ENCODE data around the gene CGN. TPM values are rescaled to one million over a fixed set of nuclear protein-coding genes. Genes with fewer than 3 reads are reported as not detected.

Gene CGN
- total RNA-seq, 8 experiments from 2014 or later = 0.20 to 4.4 (median 1.6) TPM

- ATAC-seq (replicated peaks in 6 of 8) = no peak
- Histone ChIP-seq H3K4me3 (no peak overlapping the region), H3K4me1 (replicated peaks in 1 of 2) (no peaks in the 10 kb centered on the region), H3K27ac (no peak overlapping the region)
- in situ Hi-C loops (cut with MboI; ENCODE audit: low pct_unique_long_range_greater_than_20kb in 2 of 9, low sequenced_read_pairs in 9 of 9, unreplicated experiment in 9 of 9) = no loop called here
- WGBS, 10 experiments = 43 to 100% (median 83%) methylated on average over 1 of the region's 1 CpG; no CpG with 5 or more reads in 3 of the 10 experiments
Measured at GRCh38 chr1:151482017-151482416, 29.2 kb upstream of the CGN start.

GRCh38 chr1:151485685-151486255, 25.4 kb upstream of the CGN start:
- Histone ChIP-seq H3K4me1 (replicated peaks in 1 of 2) (no peaks in the 10 kb centered on the region), H3K27ac (no peak overlapping the region), H3K4me3 (no peak overlapping the region)
- no peak for ATAC-seq (replicated peaks in 6 of 8)
- in situ Hi-C loops (cut with MboI; ENCODE audit: low pct_unique_long_range_greater_than_20kb in 2 of 9, low sequenced_read_pairs in 9 of 9, unreplicated experiment in 9 of 9) = no loop called here
- WGBS, 10 experiments = 25 to 81% (median 58%) methylated on average over 1 to 5 of the region's 5 CpGs; no CpG with 5 or more reads in 1 of the 10 experiments

DNA sequence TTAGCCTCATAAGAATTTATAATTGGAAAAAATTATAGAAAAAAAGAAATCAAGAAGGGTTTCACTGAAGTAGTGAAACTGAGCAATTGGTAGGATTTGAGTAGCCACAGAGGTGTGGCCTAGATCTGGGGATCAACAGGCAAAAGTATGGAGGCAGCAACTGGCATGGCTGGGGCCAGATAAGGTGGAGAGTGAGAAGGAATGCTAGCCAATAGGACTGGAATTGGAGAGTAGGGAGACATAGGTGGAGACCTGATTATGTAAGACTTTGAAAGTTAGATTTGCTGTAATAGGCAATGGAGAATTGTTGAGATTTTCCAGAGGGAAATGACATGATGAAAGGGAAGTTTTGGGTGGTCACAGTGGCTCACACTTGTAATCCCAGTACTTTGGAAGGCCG, 24.6 kb upstream of the CGN start:
- no peaks in the 10 kb centered on the region for H3K4me1 ChIP-seq (replicated peaks in 1 of 2)
- H3K27ac ChIP-seq = no peak overlapping the region
- H3K4me3 ChIP-seq = no peak overlapping the region
- in situ Hi-C loops (cut with MboI; ENCODE audit: low pct_unique_long_range_greater_than_20kb in 2 of 9, low sequenced_read_pairs in 9 of 9, unreplicated experiment in 9 of 9) = no loop called here
- peak in 1 of 8 experiments; percentile 17 for ATAC-seq (replicated peaks in 6 of 8)
- 71 to 100% (median 78%) methylated on average over 1 of the region's 1 CpG; no CpG with 5 or more reads in 5 of the 10 experiments for WGBS, 10 experiments

GRCh38 chr1:151491641-151492040, 19.5 kb upstream of the CGN start:
- Histone ChIP-seq H3K4me3 (no peak overlapping the region), H3K27ac (no peak overlapping the region), H3K4me1 (replicated peaks in 1 of 2) (peaks cover 4 to 10% of the 10 kb centered on the region in 2 donors)
- 57 to 100% (median 82%) methylated on average over 1 to 5 of the region's 5 CpGs; no CpG with 5 or more reads in 2 of the 10 experiments for WGBS, 10 experiments
- in situ Hi-C loops (cut with MboI; ENCODE audit: low pct_unique_long_range_greater_than_20kb in 2 of 9, low sequenced_read_pairs in 9 of 9, unreplicated experiment in 9 of 9) = no loop called here
- no peak for ATAC-seq (replicated peaks in 6 of 8)

DNA sequence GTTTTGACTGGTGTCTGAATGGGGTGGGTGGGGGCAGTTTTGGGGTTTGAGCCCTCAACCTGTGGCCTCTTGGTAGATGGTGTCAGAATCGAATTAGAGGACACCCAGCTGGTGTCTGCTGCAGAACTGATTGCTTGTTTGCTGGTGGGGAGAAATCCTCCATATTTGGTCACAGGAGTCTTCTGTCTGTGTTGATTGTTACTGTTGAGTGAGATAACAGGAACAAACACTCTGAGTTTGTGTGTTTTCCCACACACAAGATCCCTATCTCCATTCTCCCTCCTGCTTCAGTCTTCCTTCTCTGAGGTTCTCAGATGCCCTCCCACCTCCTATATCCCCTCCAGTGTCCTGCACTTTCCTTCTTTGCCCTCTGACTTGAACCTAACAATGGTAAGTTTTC, 19.1 kb upstream of the CGN start:
- in situ Hi-C loops (cut with MboI; ENCODE audit: low pct_unique_long_range_greater_than_20kb in 2 of 9, low sequenced_read_pairs in 9 of 9, unreplicated experiment in 9 of 9) = no loop called here

GRCh38 chr1:151493042-151493441, 18.1 kb upstream of the CGN start:
- in situ Hi-C loops (cut with MboI; ENCODE audit: low pct_unique_long_range_greater_than_20kb in 2 of 9, low sequenced_read_pairs in 9 of 9, unreplicated experiment in 9 of 9) = no loop called here
- no peak for ATAC-seq (replicated peaks in 6 of 8)
- Histone ChIP-seq H3K4me3 (no peak overlapping the region), H3K27ac (no peak overlapping the region), H3K4me1 (replicated peaks in 1 of 2) (peaks cover 4 to 10% of the 10 kb centered on the region in 2 donors)
- WGBS, 10 experiments = 49 to 100% (median 83%) methylated on average over 2 to 3 of the region's 3 CpGs

More for the DNA sequence above, 19.1 kb upstream of the CGN start:
- WGBS, 10 experiments = 13 to 80% methylated on average over 1 of the region's 1 CpG; no CpG with 5 or more reads in 8 of the 10 experiments
- ATAC-seq (replicated peaks in 6 of 8) = no peak
- H3K4me1 ChIP-seq (replicated peaks in 1 of 2) = peaks cover 4 to 10% of the 10 kb centered on the region in 2 donors
- no peak overlapping the region for H3K4me3 ChIP-seq
- H3K27ac ChIP-seq = no peak overlapping the region

- ATAC-seq (replicated peaks in 6 of 8) = peak; percentile 83 to 98 (median 94)
- no CpG with 5 or more reads among the region's 1 CpG for WGBS, 10 experiments
- Histone ChIP-seq H3K4me3 (no peak overlapping the region), H3K4me1 (replicated peaks in 1 of 2) (peaks cover 4 to 10% of the 10 kb centered on the region in 2 donors), H3K27ac (peak overlapping the region in 1 of 2 donors; percentile 10)
- in situ Hi-C loops (cut with MboI; ENCODE audit: low pct_unique_long_range_greater_than_20kb in 2 of 9, low sequenced_read_pairs in 9 of 9, unreplicated experiment in 9 of 9) = no loop called here
Measured at GRCh38 chr1:151494741-151495281, 16.4 kb upstream of the CGN start.

DNA sequence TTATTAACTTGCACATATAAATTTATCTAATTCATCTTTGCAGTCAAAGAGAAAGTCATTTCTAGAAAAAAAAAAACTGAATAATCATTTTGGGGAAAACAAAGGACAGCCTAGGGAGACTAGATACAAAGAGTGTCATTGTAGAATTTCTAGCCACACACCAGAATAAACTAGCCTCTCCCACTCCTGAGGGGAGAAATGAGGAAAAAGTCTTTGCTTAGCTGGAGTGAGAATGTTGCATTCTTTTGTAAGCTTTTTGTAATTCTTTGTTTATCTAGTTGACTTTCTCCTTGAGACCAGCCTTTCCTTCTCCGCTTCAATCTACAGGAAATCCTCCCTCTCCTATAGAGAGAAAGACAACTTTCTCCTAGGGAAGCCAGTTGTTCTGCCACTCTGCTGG, 15.9 kb upstream of the CGN start:
- peak; percentile 26 to 70 (median 56) for ATAC-seq (replicated peaks in 6 of 8)
- 20 to 100% (median 71%) methylated on average over 1 of the region's 1 CpG; no CpG with 5 or more reads in 1 of the 10 experiments for WGBS, 10 experiments
- in situ Hi-C loops (cut with MboI; ENCODE audit: low pct_unique_long_range_greater_than_20kb in 2 of 9, low sequenced_read_pairs in 9 of 9, unreplicated experiment in 9 of 9) = no loop called here
- Histone ChIP-seq H3K27ac (peak overlapping the region in 1 of 2 donors; percentile 40), H3K4me3 (no peak overlapping the region), H3K4me1 (replicated peaks in 1 of 2) (peaks cover 4 to 10% of the 10 kb centered on the region in 2 donors)

- Histone ChIP-seq H3K4me3 (no peak overlapping the region), H3K27ac (no peak overlapping the region), H3K4me1 (replicated peaks in 1 of 2) (peaks cover 5 to 7% of the 10 kb centered on the region in 2 donors)
- ATAC-seq (replicated peaks in 6 of 8) = peak in 2 of 8 experiments; percentile 39 to 44
- WGBS, 10 experiments = 40 to 100% (median 89%) methylated on average over 1 to 5 of the region's 5 CpGs; no CpG with 5 or more reads in 1 of the 10 experiments
- in situ Hi-C loops (cut with MboI; ENCODE audit: low pct_unique_long_range_greater_than_20kb in 2 of 9, low sequenced_read_pairs in 9 of 9, unreplicated experiment in 9 of 9) = no loop called here
Measured at GRCh38 chr1:151499365-151499764, 11.8 kb upstream of the CGN start.

DNA sequence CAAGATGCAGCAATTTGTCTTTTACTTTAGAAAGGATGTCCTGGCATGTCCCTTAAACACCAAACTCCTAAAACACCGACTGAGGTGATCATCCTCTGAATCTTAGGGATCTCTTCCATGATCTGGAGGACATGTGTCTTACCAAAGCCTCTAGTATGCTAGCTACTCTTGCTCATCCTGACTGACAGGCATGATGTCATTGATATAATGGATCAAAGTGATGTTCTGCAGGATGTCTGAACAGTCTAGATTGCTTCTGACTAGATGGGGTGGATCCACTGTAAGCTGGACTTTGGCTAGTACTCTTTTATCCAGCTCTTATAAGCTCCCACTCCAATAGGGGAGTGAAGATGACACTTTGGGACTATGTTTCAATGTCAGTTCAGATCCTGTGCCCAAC, 11.3 kb upstream of the CGN start:
- in situ Hi-C loops (cut with MboI; ENCODE audit: low pct_unique_long_range_greater_than_20kb in 2 of 9, low sequenced_read_pairs in 9 of 9, unreplicated experiment in 9 of 9) = no loop called here
- no peak for ATAC-seq (replicated peaks in 6 of 8)

DNA sequence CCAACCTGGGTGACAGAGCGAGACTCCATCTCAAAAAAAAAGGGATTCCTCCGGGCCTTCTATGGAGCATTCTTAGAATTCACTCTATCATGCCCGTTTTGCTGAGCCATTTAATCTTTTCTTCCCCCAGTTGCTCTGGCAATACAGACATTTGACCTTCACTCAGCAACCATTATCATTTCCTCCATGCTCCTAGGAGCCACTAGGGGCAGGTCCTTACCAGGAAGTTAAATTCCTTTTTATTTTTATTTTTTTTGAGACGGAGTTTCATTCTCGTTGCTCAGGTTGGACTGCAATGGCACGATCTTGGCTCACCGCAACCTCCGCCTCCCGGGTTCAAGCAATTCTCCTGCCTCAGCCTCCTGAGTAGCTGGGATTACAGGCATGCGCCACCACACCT, 9.7 kb upstream of the CGN start:
- Histone ChIP-seq H3K4me1 (replicated peaks in 1 of 2) (peaks cover 0 to 3% of the 10 kb centered on the region in 2 donors), H3K27ac (no peak overlapping the region), H3K4me3 (no peak overlapping the region)
- ATAC-seq (replicated peaks in 6 of 8) = no peak
- 19 to 93% (median 71%) methylated on average over 3 to 10 of the region's 10 CpGs; no CpG with 5 or more reads in 4 of the 10 experiments for WGBS, 10 experiments
- in situ Hi-C loops (cut with MboI; ENCODE audit: low pct_unique_long_range_greater_than_20kb in 2 of 9, low sequenced_read_pairs in 9 of 9, unreplicated experiment in 9 of 9) = no loop called here

More for the DNA sequence above, 11.3 kb upstream of the CGN start:
- Histone ChIP-seq H3K4me3 (no peak overlapping the region), H3K4me1 (replicated peaks in 1 of 2) (peaks cover 2 to 3% of the 10 kb centered on the region in 2 donors), H3K27ac (no peak overlapping the region)
- WGBS, 10 experiments = 0 to 92% (median 71%) methylated on average over 1 of the region's 1 CpG; no CpG with 5 or more reads in 5 of the 10 experiments

DNA sequence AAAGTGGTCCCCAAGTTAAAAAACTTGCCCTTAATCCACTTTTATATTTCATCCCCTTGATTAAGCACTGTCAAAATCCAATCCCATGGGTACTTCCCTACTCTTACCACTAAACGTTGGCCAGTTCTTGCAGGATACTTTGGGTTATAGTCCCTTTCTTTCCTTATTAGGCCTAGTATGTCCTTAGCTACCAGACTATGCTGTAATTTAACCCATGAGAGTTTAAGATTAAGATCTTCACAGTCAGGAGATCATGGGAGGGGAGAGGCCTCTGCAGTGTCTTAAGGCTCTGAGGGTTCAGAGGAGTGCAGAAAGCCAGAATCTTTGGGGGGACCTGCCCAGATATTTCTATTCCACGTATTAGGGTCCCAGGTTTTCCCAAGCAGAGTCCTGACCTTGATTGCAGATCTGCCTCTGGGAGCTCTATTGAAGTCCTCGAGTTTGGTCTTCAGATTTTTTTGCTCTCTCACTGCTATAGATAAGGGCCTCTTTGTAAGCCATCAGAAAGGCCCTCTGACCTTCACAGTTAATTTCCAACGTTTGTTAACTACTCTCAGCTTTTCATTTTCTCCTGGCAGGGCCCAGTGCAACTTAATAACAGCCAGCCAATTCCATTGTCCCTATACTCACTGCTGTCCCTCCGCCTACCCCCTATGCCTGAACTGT, 9.0 kb upstream of the CGN start:
- Histone ChIP-seq H3K4me3 (no peak overlapping the region), H3K27ac (no peak overlapping the region), H3K4me1 (replicated peaks in 1 of 2) (peaks cover 0 to 3% of the 10 kb centered on the region in 2 donors)
- WGBS, 10 experiments = 0 to 68% (median 38%) methylated on average over 1 to 5 of the region's 5 CpGs
- no peak for ATAC-seq (replicated peaks in 6 of 8)
- in situ Hi-C loops (cut with MboI; ENCODE audit: low pct_unique_long_range_greater_than_20kb in 2 of 9, low sequenced_read_pairs in 9 of 9, unreplicated experiment in 9 of 9) = no loop called here
